ENCODE results near the gene ANGPTL2. TPM values are rescaled to one million over a fixed set of nuclear protein-coding genes. Genes with fewer than 3 reads are reported as not detected.

The ANGPTL2 gene
- total and polyA plus RNA-seq, 9 of the 15 experiments (the other 6 are each of a cell fraction or from before 2014, with no cell fraction given): not detected

GRCh38 chr9:127166111-127166510 is 43.7 kb upstream of the ANGPTL2 start:
- Histone ChIP-seq H3K36me3 (ENCODE audit: control insufficient read depth, insufficient read depth, low read length) (no peaks in the 10 kb centered on the region), H3K9me1 (ENCODE audit: control insufficient read depth, insufficient read depth, low read length) (no peaks in the 10 kb centered on the region), H4K20me1 (replicated peaks; ENCODE audit: control insufficient read depth, insufficient read depth, low read length) (0 out of 2 replicates have a peak, but pooled peaks cover 3% of the 10 kb centered on the region), H3K4me1 (replicated peaks in 1 of 2; ENCODE audit: control insufficient read depth in 2 of 2, insufficient read depth in 2 of 2, low read length in 2 of 2) (peaks cover 13 to 26% of the 10 kb centered on the region in 2 experiments; a peak in 3 of 5 replicates), H3K27me3 (ENCODE audit: control insufficient read depth in 2 of 2, insufficient read depth in 2 of 2, low read length in 2 of 2) (no peaks in the 10 kb centered on the region), H3K79me2 (ENCODE audit: control insufficient read depth, insufficient read depth, low read length) (no peaks in the 10 kb centered on the region), H2AFZ (ENCODE audit: low read depth, low read length) (no peak overlapping the region), H3K4me3 (no peak overlapping the region), H3K4me2 (ENCODE audit: insufficient read depth, low read length) (no peak overlapping the region), H3K27ac (ENCODE audit: extremely low read depth, low read depth, low read length) (no peak overlapping the region), H3K9ac (ENCODE audit: insufficient read depth in 1 of 2, low read depth in 2 of 2, low read length in 2 of 2) (no peak overlapping the region), H3K9me3 (replicated peaks; ENCODE audit: control insufficient read depth, insufficient read depth, low read depth, low read length) (no peaks in the 10 kb centered on the region)
- POLR2A ChIA-PET: interaction anchor here (0.6 to 0.8 kb wide), 3 partner anchors 21 to 55 kb away, joined by 3 to 4 read pairs (median 3); no protein-coding TSS in a partner anchor
- FAIRE-seq (no peak), DNase-seq (ENCODE audit: extremely low read depth in 1 of 4, low spot score in 3 of 4) (no peak), ATAC-seq (no peak)
- CTCF ChIA-PET (ENCODE audit: low intra/inter-chr PET ratio): no interaction called here
- BruUV-seq (replicated peaks): no TSS peak
- in situ Hi-C loops (cut with MboI) (no loop called here), intact Hi-C loops (cut with micrococcal nuclease) (no loop called here)
- TF ChIP-seq COPS2 (conservative IDR thresholded peaks at IDR 0.05) (no peak), CEBPB (tag; IDR thresholded peaks at IDR 0.05) (peak; percentile 44), GTF2E2 (tag; IDR thresholded peaks at IDR 0.05) (no peak)
- 44% methylated on average over 5 of the region's 5 CpGs for WGBS (ENCODE audit: insufficient coverage, low coverage, missing lambda C conversion rate)

- Histone ChIP-seq H3K79me2 (ENCODE audit: control insufficient read depth, insufficient read depth, low read length) (no peaks in the 10 kb centered on the region), H3K27ac (ENCODE audit: extremely low read depth, low read depth, low read length) (no peak overlapping the region), H3K4me3 (no peak overlapping the region), H3K36me3 (ENCODE audit: control insufficient read depth, insufficient read depth, low read length) (no peaks in the 10 kb centered on the region), H4K20me1 (replicated peaks; ENCODE audit: control insufficient read depth, insufficient read depth, low read length) (0 out of 2 replicates have a peak, but pooled peaks cover 3% of the 10 kb centered on the region), H3K4me1 (replicated peaks in 1 of 2; ENCODE audit: control insufficient read depth in 2 of 2, insufficient read depth in 2 of 2, low read length in 2 of 2) (peaks cover 16 to 26% of the 10 kb centered on the region in 2 experiments; a peak in 4 of 5 replicates), H2AFZ (ENCODE audit: low read depth, low read length) (no peak overlapping the region), H3K9ac (ENCODE audit: insufficient read depth in 1 of 2, low read depth in 2 of 2, low read length in 2 of 2) (0 out of 4 replicates have a peak overlapping the region, but pooled peaks of 1 of the 2 experiments have one; percentile 48), H3K4me2 (ENCODE audit: insufficient read depth, low read length) (no peak overlapping the region), H3K9me1 (ENCODE audit: control insufficient read depth, insufficient read depth, low read length) (no peaks in the 10 kb centered on the region), H3K27me3 (ENCODE audit: control insufficient read depth in 2 of 2, insufficient read depth in 2 of 2, low read length in 2 of 2) (no peaks in the 10 kb centered on the region), H3K9me3 (replicated peaks; ENCODE audit: control insufficient read depth, insufficient read depth, low read depth, low read length) (no peaks in the 10 kb centered on the region)
- no TSS peak for BruUV-seq (replicated peaks)
- CTCF ChIA-PET (ENCODE audit: low intra/inter-chr PET ratio): no interaction called here
- DNase-seq (ENCODE audit: extremely low read depth in 1 of 4, low spot score in 3 of 4) (no peak), ATAC-seq (no peak), FAIRE-seq (no peak)
- 26% methylated on average over 4 of the region's 4 CpGs for WGBS (ENCODE audit: insufficient coverage, low coverage, missing lambda C conversion rate)
- in situ Hi-C loops (cut with MboI): no loop called here
- intact Hi-C loops (cut with micrococcal nuclease): no loop called here
- POLR2A ChIA-PET: interaction anchor here (0.7 to 1.0 kb wide), 3 partner anchors 25 to 47 kb away, joined by 3 to 4 read pairs (median 3); no protein-coding TSS in a partner anchor
- no peak for TF ChIP-seq RREB1 (CRISPR knock-in tag; IDR thresholded peaks at IDR 0.05)
- TF ChIP-seq PYGO2 (tag; IDR thresholded peaks at IDR 0.05): no peak
- no peak for TF ChIP-seq HMG20A (CRISPR knock-in tag; conservative IDR thresholded peaks at IDR 0.05)
- no peak for TF ChIP-seq XRCC3 (IDR thresholded peaks at IDR 0.05)
- no peak for TF ChIP-seq U2AF2 (optimal IDR thresholded peaks at IDR 0.05; ENCODE audit: low read depth, low read length)
- no peak for TF ChIP-seq L3MBTL2 (IDR thresholded peaks at IDR 0.05)
Measured at GRCh38 chr9:127165116-127165515, 42.7 kb upstream of the ANGPTL2 start.

Measured in K562 (cell line).